CD4-positive, alpha-beta T cell treated with Interleukin-6 at 100 ng/mL for 8 hours (primary cell): ENCODE measurements around the gene CFAP74.

Experiments
- DNase-seq: peaks from one replicate; pipeline ENCODE4 v3.0.0-alpha.2; 2020; ENCODE audit warnings: mixed read lengths, low spot score

Gene CFAP74, protein sequence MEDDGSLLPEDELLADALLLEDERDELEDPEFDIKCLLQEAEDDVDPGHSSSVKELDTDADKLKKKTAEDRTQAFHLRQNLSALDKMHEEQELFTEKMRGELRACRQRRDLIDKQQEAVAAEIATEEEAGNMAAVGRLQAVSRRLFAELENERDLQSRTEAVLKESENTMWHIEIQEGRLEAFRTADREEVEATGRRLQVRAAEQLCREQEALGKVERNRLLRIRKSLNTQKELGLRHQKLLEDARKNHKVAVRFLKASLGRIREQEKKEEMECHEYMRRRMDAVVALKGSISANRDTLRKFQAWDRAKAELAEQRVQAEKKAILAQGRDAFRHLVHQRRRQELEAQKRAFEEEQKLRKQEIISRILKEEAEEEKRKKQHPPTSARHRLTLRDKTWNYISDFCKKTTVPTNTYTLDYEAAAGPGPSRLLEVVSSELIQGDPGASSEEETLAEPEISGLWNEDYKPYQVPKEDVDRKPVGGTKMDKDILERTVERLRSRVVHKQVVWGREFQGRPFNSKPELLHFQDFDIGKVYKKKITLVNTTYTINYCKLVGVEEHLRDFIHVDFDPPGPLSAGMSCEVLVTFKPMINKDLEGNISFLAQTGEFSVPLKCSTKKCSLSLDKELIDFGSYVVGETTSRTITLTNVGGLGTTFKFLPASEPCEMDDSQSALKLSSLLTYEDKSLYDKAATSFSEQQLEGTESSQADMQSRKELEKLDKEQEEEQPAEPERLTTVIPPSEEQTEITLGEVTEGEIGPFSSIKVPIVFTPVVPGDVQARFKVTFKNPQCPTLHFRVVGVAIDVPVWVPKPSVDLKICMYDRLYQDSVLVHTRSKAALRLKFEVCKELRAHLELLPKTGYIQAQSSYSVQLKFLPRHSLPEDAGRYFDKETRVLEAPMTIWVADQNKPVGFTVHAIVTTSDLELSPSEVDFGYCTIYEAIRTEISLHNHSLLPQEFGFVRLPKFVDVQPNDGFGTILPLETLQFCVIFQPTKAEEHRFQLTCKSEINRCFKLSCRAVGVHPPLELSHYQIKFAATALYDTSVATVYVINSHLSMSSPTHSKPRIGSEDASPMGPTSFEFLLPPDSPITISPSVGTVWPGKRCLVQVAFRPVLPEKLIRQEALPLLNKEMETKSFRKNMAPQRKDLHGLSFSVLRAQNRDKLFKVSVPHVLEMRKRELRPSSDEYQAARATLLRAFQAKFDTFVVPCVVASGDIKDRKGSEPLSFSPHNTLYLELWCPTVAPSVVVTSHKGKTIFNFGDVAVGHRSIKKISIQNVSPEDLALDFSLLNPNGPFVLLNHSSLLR (N-terminal part only)

GRCh38 chr1:2003541-2004131, at the start of gene CFAP74:
Gene CFAP74 (minus strand): TSS chr1:2003786. CDS start chr1:1990956, 12,830 bp downstream.
- no peak for DNase-seq

- DNase-seq, result no peak
These were observed 49.6 kb upstream of the CFAP74 start for GRCh38 chr1:2053217-2053616.

DNA sequence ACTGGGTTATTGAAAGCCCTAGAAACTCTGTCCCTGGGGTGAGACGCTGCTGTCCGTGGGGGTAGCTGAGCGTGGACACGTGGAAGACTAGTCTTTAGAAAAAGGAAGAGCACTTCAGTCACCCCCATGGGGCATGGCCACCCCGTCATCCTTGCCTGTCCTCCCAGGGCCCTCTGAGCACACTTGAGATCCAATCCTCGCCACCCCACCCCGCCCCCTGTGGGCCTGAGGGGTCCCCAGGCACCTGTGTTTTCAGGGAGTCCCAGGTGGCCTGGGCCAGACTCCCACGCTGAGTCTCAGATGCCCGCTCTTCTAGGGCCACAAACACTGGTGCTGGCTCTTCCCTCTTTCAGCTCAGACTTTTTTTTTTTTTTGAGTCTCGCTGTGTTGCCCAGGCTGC, 49.2 kb upstream of the CFAP74 start:
- no peak for DNase-seq

GRCh38 chr1:2052054-2052679, 48.6 kb upstream of the CFAP74 start:
- DNase-seq, result no peak

GRCh38 chr1:2050793-2051682, 47.5 kb upstream of the CFAP74 start:
- no peak for DNase-seq

DNA sequence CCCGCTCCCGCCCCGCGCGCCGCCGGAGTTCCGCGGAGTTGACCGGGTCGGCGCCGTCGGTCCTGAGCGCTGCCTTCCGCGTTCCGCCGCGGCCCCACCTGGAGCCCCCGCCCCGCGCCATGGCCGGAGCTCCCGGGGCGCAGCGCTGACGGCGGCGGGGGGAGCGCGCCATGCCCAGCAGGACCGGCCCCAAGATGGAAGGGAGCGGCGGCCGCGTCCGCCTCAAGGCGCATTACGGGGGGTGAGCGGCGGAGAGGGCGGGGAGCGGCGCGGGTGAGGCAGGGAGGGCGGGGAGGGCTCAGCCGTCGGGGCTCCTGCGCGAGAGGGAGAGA, 46.8 kb upstream of the CFAP74 start:
- no peak for DNase-seq

- DNase-seq, result peak; percentile 94
These were observed 46.3 kb upstream of the CFAP74 start, which contains the start of gene PRKCZ for GRCh38 chr1:2049718-2050431. Gene PRKCZ (plus strand): TSS chr1:2050411. CDS start chr1:2050631, 220 bp downstream.

DNA sequence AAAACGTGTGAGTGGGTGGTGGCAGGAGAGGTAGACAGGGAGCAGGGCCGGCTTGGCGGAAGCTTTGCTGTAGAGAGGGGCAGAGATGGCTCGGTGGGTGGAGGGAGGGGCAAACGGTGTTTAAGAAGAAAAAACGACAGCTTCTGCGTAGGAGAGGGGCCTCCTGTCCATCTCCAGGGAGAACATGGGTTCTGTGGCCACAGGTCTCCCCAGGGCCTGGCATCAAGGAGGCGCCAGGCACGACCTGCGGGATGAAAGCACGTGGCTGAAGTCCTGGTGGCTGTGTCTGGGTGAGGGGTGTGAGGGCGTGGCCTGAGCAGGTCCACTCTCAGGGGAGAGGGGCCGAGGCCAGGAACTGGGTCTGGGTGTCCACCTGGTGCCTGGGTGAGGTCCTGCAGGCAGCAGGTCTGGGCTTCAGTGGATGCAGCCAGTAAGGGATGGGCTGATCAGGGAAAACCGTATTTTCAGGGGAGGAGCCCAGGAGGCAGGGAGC, 45.7 kb upstream of the CFAP74 start:
- no peak for DNase-seq

DNA sequence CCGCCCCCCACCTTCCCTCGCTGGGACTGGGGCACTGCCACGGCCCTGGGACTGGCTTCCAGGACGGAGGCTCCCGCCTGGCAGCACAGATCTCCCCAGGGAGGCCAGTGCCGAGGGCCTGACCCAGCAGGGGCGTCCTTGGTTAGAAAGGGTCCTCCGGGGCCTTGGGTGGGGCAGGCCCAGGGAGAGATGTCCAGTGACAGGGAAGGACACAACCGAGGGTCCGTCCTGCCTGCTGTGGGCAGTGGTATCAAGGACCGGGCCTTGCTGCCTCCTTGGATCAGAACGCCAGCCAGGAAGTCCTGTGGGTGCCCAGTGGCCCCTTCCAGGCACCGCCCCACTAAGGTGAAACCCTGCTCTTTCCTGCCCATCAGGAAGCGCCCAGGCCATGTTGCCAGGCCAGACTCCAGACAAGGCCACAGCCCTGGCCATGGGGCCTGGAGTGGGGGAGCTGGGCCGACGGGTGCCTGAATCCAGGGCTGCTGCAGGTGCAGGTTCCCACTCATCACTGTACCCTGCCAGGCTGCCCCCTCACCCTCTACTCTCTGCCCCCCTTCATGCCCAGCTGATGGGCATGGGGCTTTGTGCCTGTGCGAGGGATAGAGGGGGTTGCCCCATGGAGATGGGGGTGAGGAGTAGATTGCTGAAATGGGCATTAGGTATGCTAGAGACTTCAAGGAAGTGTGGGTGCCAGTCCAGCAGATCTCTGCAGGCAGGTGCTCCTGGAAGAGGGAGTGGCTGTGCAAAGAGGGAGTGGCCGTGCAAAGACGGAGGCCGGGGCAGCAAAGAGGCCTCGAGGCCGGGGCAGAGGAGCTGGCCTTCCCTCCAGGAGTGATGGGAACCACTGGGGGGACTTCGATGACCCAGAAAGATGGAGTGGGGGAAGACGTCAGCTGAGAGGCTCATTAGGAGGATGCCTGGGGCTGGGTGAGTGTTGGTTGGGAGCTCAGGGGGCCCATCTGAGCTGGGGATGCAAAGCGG, 44.5 kb upstream of the CFAP74 start:
- no peak for DNase-seq

GRCh38 chr1:2046953-2047748, 43.6 kb upstream of the CFAP74 start:
- DNase-seq, result no peak

DNA sequence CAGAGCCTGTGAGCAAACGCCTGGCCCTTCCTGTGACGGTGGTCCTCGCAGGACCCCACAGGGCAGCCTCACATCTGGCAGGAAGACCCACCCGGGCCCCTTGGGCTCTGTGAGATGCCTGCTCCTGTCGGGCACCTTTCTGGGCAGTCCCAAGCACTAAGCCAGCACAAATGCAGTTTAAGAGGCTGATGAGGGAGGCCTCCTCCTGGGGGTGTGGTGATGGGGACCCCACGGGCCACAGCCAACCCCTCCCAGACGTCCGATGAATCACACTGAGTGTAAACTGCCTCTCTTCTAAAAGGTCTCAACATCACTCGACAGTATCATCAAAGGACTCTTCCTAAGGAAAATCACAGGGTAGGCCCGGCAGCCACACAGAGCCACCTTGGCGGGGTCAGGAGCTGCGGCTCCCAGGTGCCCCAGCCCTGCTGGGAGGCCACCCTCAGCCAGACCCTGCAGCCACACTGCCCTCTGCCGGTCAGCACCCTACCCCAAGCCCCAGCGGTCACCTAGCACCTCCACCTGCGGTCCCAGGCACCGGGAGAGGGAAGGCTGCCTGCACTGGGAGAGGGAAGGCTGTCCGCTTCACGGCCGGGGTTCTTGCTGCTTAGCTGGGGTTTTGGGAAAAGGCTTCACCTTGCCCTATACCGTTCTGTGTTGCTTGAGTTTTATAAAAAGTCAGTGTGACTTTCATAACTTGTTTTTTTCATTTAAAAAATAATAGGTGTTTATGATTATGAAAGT, 42.8 kb upstream of the CFAP74 start:
- DNase-seq, result peak; percentile 30

GRCh38 chr1:2045468-2046173, 42.0 kb upstream of the CFAP74 start:
- no peak for DNase-seq

GRCh38 chr1:2044510-2045319, 41.1 kb upstream of the CFAP74 start:
- peak; percentile 68 for DNase-seq

DNA sequence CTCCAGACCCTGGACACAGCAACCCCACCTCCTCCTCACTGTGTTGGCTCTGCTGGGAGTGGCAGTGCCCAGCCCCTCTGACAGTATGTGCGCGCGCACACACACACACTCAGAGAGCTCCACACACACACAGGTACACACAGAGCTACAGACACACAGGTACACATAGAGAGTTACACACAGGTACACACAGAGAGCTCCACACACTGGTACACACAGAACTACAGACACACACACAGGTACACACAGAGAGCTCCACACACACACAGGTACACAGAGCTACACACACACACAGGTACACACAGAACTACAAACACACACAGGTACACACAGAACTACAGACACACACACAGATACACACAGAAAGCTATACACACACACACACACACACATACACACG, 40.3 kb upstream of the CFAP74 start:
- no peak for DNase-seq
